Prostate gland (tissue), 2 donors: ENCODE results near the gene ALS2CL.

ENCODE experiments used
- CTCF ChIP-seq, 4 experiments: fragments of 200-600 bp in 2 of 4; fragments of 450-650 bp in 2 of 4; sonication (generic) in 2 of 4; IDR thresholded peaks; 1 replicate in 3 of 4; 2 replicates in 1 of 4; pipeline ENCODE4 v1.5.1; 2016 to 2019; ENCODE audit warnings: antibody characterized with exemption in 4 of 4, mild to moderate bottlenecking in 2 of 4, moderate library complexity in 2 of 4
- POLR2A ChIP-seq: fragments of 450-650 bp; IDR thresholded peaks from one replicate; pipeline ENCODE4 v1.6.1; 2016; ENCODE audit warnings: antibody characterized with exemption, mild to moderate bottlenecking
- POLR2AphosphoS5 ChIP-seq: sonication (generic); formaldehyde crosslinking; IDR thresholded peaks from one replicate; pipeline ENCODE4 v1.6.1; 2017; ENCODE audit warnings: antibody characterized with exemption

DNA sequence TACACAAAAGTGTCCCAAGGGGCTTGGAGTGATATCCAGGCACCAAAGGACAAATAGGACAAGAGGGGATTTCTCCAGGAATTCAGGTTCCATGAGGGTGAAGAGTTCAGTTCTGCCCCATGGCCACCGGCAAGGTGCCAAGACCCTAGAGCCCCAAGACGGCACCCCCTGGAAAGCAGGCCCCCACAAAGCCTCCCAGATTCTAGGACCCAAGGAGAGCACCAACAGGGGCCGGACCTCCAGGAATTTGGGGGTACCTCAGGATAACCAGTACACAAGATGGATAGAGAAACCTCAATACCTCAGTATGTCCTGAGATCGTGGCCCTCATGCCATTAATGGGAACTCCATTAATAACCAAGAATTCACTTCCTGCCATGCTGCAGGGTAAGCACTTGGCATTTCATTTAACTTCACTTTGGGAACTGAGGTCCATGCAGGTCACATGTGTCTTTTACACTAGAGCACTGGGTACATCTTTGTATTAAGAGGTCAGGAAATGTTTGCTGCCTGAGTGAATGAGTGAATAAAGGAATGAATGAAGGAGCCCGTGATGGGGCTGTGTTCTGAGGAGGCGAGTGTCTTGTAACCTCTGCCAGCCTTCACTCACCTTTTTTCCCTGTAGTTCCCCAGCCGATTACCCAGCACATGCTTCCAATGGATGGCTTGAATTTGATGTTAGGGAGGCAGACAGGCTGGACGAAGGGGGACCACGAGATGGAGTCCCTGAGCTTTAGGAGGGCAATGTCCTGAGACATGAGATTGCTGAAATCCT, 39.7 kb upstream of the ALS2CL start:
- TF ChIP-seq CTCF (IDR thresholded peaks at IDR 0.05) (no peak), POLR2A (no peak), POLR2AphosphoS5 (no peak)
